HG03039 (cell line): Measurements from ENCODE around the gene FRMPD4.
"Not testable (repeated sequence)": the region's sequence is repeated elsewhere in the genome, so short reads cannot be mapped to it uniquely, and the experiment has no call there.

ENCODE experiments used
- ATAC-seq: cut with Tn5 transposase; IDR thresholded peaks from one replicate; pipeline ENCODE4 v1.9.1; 2021; ENCODE audit warnings: mild to moderate bottlenecking, moderate library complexity; ENCODE audit not compliant: unreplicated experiment

Gene FRMPD4

DNA sequence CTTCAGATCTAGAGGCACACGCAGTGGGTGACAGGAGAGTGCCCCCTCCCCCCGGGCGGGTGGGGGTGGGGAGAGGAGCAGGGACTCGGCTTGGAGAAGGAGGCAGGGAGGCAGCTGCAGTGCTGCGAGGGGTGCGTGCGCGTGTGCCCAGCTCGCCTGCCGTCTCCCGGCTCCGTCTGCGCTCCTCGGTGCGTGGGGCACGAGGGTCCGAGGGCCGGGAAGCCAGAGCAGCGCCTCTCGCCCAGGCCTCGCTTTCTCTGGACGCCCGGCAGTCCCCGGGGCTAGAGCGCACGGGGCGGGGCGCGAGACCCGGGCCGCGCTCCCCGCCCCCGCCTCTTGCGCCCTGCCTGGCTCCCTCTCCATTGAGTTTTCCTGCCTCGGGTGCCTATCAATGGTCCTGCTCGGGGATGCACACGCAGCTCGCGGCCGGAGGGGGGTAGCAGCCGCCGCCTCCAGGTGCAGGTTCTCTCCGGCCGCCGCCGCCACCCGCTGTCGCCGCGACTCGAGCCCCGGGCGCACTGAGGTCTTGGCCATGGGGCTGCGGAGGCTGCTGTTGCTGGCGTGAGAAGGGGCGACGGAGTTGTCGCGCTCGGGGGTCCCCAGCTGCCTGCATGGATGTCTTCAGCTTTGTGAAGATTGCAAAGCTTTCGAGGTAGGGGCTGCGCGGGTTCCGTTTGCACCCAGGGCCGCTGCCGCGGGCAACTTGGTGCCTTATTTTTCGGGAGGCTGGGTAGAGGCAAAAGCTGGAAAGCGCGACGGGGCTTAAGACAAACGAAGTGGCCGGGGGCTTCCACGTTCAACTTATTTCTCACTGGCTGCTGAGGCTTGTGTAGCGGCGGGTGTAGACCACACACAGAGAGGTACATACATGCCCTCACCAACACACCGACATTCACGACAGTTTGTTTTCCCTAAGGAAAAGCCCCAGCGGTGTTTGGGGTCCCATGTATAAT, at the start of gene FRMPD4:
TSS of gene FRMPD4 (plus strand) at position 113 of the 953 bp plus-strand sequence. CDS start at position 612, 499 bp downstream.
- ATAC-seq, result no peak

DNA sequence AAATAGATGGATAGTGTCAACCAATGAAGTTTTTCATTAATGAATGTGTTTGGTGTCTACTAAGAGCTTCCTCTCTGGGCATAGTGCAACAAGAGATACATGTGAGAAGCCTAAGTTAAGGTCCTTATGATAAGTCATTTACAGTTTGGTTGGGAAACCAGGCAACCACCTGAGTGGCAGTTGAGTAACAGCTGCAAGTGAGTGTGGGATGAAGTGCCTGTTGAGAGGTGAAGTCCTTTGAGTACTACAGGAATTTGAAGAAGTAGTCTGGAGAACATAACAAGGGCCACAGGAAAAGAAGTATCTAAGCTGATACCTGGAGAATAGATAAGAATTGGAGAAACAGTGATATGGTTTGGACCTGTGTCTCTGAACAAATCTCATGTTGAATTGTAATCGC, 48.5 kb upstream of the FRMPD4 start:
- no peak for ATAC-seq

DNA sequence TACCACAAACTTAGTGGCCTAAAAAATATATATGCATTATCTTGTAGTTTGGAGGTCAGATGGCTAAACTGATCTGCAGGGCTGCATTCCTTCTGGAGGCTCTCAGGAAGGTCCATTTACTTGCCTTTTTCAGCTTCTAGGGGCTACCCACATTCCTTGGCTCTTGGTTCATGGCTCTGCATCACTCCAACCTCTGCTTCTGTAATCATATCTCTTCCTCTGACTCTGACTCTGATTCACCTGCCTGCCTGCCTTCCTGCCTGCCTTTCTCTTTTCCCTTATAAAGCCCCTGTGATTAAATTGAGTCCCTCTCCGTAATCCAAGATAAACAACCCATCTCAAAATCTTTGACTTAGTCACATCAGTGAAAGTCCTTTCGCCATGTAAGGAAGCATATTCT, 25.0 kb upstream of the FRMPD4 start:
- no peak for ATAC-seq

DNA sequence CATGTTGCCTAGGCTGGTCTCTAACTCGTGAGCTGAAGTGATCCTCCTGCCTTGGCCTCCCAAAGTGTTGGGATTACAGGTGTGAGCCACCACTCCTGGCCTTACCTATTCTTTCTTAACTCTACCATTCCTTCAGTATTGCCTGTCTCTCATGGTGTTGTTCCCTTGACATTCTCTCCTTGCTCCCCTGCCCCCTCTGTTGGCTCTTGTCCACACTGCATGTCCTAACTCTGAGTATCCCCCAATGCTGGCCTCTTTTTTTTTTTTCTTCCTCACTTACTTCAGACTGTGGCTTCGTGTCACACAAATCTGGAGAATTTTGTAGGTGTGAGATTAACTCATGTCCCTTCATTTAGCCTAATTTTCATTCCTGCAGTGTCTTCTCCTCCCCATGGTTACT, 22.9 kb upstream of the FRMPD4 start:
- ATAC-seq, result no peak

DNA sequence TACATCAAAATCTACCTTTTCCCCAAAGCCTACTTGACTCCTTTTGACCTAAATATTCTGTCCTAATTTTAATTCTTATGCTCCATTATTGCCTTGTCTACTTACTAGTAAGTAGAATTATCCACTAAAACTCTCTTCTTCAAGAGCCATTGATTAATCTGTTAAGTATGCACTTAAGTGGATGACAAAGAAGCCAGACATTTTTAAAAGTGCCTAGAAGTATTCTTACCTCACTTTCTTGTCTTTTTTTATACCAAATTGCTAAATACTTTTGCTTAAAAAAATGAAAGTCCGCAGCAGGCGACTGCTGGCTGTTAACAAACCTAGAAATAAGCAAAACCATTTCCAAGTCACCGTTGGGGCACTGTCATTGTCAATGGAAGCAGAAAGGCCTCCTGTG, 20.1 kb upstream of the FRMPD4 start:
- no peak for ATAC-seq

DNA sequence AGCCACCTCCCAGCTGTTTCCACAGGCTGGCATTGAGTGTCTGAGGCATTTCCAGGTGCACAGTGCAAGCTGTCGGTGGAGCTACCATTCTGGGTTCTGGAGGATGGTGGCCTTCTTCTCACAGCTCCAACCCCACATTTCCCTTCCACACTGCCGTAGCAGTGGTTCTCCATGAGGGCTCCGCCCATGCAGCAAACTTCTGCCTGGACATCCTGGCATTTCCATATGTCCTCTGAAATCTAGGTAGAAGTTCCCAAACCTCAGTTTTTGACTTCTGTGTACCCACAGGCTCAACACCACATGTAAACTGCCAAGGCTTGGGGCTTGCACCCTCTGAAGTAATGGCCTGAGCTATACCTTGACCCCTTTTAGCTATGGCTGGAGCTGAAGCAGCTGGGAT, 10.3 kb upstream of the FRMPD4 start:
- no peak for ATAC-seq

DNA sequence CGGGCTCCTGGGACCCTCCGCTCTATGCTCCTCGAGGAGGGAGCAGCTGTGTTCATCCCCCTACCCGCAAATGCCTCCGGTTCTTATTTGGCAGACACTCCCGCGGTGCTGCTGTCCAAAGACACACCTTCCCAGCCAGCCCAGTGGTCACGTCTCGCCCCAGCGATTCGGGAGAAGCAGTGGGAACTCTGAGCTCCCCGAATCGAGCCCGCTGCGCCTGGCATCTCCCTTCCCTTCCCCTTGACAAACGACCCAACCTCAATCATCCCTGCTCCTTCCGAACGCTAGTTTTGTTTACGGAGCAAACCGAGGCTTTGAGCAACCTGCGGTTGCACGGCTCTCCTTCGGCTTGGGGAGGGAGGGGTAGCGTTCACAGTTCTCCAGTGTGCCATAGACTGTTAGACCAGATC, 317 bp upstream of the FRMPD4 start:
- no peak for ATAC-seq

DNA sequence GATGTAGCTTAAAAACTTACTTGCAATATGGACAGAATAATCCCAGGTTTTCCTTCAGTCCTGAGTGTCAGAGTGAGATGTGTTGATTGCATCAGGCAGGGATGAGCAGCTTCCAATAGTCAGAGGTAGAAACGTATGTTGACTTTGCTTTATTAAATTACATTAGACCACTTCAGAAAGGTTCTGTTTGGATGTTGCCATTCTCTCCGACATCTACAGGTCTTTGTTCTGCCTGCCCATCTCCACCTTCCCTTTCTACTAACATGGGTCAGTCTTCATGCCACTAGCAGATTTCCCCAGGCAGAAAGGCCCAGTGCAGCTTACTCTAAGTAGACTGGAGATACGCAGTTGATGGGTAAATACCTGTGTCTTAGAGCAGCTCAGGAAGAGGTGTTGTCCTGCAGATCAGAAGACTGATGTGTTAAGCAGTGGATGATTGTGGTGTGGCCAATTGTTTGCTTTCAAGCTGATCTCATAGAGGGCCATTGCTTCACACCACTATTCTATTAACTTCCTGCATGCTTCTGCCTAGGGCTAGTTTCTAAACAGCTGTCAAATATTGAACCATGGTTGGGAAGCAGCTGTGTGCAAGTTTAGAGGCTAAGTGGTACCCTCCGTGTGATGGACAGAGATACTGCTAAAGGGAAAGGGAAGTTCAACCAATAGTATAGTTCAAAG, 1.8 kb downstream of the FRMPD4 start:
- no peak for ATAC-seq

DNA sequence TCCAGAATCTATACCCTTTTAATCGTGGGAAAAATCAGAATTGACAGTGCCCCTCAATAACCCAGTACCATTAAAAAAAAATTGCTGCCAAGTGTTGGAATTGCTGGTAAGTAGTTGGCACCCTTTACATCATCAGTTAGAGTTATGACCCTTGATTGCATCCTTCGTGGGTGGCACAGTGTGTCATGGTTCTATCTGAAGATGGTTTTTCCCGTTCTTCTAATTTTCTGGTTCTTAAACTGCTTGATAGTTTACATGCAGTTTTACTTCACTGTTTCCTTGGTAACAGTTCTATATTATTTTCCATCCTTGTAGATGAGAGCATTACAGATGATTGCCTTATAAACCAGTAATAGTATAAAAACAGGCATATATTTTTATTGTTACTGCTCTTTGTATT, 3.2 kb downstream of the FRMPD4 start:
- no peak for ATAC-seq

DNA sequence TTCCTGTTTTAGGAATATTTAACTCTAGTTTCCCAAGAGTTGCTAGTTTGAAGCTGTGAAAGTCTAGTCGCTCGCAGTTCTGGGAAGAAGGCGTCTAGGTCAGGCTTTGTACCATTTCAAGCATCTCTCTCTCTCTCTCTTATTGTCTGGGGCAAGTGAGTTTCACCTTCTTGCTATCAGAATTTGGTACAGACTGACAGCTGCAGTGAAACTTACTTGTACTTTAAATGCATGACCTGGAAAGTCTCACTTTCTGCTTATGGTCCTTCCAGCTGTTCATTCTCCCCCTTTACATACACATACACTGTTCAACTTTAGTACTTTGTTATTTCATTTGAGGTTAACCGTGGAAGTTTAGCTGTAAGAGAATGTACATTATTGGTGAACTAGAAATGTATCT, 4.4 kb downstream of the FRMPD4 start:
- ATAC-seq, result no peak

DNA sequence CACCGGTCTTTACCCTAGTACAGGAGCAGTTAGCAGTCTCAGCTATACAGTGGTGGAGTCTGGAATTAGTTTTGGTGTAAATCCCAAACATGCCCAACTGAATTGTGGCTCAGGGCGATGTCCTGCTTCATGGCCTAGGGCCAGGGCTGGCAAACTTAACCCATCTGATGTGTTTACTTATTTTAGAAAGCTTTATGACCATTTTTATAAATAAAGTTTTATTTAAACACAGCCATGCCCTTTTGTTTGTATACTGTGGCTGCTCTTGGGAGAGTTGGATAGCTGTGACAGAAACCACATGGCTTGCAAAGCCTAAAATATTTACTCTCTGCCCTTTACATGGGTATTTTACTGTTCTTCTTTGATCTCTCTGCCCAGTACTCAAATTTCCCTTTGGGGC, 7.1 kb downstream of the FRMPD4 start:
- no peak for ATAC-seq

DNA sequence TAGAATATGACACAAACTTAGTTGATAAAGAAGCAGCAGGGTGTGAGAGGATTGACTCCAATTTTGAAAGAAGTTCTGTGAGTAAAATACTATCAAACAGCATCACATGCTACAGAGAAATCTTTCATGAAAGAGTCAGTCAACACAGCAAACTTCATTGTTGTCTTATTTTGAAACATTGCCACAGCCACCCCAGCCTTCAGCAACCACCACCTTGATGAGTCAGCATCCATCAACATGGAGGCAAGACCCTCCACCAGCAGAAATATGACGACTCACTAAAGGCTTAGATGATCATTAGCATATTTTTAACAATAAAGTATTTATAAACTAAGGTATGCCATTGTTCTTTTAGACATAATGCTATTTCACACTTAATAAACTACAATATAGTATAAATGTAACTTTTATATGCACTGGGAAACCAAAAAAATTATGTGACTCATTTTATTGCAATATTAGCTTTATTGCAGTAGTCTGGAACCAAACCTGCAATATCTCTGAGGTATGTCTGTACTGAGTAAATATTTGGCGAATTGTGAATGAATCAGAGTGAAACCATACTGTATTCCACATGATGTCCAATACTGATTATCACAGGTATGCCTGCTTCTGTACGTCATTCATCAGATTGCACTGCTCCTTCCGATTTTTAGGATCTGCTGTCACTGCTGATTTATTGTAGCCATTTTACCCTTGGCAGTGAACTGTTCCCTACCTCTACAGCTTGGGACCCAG, 11.6 kb downstream of the FRMPD4 start:
- no peak for ATAC-seq

DNA sequence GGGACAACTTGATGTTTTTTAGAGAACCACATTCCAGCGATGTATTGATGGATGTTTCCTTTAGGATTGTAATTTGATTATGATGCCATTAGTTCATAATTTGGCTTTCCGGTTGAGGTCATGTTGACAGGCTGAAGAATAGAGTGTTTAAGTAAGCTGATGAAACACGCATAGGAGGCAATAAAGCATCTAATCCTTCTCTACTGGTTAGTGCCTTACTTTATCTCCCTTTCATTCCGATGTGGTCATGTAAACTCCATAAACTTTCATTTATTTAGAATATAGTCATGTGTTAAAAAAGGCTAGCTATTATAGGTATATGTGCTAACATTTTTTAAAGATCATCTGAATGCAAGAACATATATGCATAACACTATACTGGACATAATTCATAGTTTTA, 15.0 kb downstream of the FRMPD4 start:
- no peak for ATAC-seq

DNA sequence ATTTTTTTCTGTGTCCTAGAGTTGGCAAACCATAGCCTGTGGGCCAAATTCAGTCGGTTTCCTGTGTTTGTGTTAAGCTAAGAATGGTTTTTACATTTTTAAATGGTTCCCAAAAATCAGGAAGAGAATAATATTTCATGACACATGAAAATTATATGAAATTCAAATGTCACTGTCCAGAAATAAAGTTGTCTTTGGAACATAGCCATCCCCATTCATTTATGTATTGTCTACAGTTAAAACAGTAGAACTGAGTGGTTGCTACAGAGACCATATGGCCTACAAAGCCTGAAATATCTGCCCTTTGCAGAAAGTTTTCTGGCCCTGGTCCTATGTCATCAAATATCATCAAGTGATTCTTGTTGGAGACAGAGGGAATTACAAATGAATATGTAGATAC, 15.5 kb downstream of the FRMPD4 start:
- no peak for ATAC-seq

DNA sequence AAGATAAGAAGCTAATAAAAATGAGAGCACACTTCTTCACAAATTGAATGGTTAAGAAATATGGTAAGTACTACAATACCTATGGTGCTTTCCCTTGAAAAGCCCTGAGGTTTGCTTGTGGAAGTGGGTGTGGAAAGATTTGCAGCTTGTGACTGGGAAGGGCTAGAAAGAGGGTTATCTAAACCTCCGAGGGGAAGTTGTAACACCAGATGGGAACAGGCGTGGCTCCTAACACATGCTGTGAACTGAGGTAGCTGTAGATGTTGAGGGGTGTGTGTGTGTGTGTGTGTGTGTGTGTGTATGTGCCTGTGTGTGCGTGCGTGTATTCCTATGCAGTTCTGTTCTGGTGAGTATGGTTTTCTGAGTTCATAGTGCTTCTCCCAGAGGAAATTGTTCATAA, 21.5 kb downstream of the FRMPD4 start:
- ATAC-seq, result no peak

DNA sequence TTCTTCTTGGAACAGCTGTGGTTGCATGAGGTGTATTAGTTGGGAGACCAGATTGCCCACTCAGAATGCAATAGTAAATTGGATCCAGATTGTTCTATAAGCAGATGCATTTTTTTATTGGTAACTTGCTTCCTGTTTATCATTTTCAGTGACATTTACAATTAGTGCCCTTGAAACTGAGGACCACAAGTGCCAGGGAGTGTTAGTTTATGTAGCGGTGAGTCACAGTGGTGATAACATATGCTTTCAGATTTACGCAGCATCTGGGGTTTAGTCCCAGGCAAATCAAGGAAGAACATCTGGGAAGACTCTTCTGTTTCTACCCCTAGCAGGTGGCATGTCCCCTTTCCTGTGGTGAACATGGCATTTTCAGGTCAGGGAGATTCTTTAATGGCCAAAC, 24.1 kb downstream of the FRMPD4 start:
- ATAC-seq, result no peak

DNA sequence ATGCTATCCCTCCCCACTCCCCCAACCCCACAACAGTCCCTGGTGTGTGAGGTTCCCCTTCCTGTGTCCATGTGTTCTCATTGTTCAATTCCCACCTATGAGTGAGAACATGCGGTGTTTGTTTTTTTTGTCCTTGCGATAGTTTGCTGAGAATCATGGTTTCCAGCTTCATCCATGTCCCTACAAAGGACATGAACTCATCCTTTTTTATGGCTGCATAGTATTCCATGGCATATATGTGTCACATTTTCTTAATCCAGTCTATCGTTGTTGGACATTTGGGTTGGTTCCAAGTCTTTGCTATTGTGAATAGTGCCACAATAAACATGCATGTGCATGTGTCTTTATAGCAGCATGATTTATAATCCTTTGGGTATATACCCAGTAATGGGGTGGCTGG, 25.9 kb downstream of the FRMPD4 start:
- ATAC-seq, result not testable (repeated sequence)

DNA sequence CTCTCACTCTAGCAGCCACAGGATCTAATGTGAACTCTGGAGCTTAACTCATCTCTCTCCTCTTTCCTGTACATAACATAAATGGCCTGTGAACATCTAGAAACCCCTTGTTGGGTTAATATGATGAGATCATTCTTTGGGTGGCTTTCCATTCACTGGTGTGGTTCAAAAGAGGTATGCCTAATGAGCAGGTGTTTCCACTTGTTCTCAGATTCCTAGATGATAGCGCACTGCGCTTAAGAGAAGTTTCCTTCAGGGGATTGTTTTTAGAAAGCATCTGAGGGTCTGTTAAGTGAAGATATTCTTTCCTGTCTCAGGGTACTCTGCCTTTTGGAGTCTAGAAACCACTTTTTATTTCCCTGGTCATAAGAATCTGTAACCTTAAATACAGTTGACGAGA, 32.5 kb downstream of the FRMPD4 start:
- no peak for ATAC-seq

DNA sequence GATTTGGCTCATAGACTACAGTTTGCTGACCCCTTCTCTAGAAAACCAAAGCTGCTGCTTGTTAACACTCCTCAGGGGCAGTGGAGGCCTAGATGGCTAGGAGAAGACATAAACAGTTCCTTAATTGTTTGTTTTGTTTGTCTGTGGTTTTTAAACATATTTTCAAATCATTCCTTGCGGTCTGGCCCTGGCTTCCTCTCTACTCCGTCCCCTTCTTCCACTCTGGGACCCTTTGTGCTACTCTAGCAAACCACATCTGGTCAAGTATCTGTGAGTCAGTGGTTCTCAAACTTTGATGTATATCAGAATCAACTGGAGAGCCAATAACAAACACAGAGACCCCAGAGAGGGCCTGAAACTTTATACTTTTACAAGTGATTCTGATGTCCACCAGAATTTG, 36.1 kb downstream of the FRMPD4 start:
- ATAC-seq, result no peak

DNA sequence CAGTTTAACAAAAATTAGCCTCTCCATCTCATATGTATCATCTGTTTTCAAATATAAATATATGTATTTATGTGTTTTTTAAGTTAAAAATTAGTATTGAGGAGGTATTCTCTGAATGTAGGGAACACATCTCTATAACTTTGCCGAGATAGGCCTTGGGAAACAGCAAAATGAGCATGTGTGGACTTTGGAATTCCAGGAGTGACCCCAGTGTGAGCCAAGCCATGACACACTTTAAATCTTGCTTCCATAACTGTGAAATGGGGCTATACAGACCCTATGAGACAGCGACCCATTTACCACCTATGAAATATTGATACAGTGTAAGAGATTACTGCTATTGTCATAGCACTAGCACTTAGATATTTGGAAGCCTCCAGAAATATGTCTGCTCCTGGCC, 58.8 kb downstream of the FRMPD4 start:
- no peak for ATAC-seq

DNA sequence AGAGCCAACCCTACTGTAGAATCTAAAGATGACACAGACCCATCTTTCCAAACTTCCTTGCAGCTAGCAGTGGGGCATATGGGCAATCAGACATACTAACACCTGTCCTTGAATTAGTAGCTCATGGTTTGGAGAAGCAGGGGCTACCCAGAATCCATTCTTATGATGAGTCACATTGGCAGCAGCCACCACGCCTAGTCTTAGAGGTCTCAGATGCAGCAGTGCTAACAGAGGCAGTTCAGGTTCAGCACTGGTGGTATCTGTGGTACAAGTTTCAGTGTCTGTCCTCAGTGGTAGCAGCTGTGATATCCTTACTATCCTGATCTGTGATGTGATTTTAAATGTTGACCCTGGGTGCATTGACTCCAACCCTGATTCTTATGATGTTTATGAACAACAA, 68.1 kb downstream of the FRMPD4 start:
- no peak for ATAC-seq
